ENCODE data around the gene ANO1.
"Not testable (repeated sequence)": the region's sequence is repeated elsewhere in the genome, so short reads cannot be mapped to it uniquely, and the experiment has no call there.

ANO1 gene

DNA sequence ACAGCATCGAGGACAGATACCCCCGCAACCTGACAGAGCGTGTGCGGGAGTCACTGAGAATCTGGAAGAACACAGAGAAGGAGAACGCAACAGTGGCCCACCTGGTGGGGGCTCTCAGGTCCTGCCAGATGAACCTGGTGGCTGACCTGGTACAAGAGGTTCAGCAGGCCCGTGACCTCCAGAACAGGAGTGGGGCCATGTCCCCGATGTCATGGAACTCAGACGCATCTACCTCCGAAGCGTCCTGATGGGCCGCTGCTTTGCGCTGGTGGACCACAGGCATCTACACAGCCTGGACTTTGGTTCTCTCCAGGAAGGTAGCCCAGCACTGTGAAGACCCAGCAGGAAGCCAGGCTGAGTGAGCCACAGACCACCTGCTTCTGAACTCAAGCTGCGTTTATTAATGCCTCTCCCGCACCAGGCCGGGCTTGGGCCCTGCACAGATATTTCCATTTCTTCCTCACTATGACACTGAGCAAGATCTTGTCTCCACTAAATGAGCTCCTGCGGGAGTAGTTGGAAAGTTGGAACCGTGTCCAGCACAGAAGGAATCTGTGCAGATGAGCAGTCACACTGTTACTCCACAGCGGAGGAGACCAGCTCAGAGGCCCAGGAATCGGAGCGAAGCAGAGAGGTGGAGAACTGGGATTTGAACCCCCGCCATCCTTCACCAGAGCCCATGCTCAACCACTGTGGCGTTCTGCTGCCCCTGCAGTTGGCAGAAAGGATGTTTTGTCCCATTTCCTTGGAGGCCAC, 128.3 kb downstream of the ANO1 start:
- Histone ChIP-seq H3K27me3 (ENCODE audit: control insufficient read depth, insufficient read depth, low read length) (no peaks in the 10 kb centered on the region), H3K9ac (ENCODE audit: low read length) (no peak overlapping the region), H3K4me3 (ENCODE audit: low read length) (no peak overlapping the region), H3K36me3 (ENCODE audit: control insufficient read depth, insufficient read depth, low read length) (peaks cover 17% of the 10 kb centered on the region), H3K4me1 (ENCODE audit: control insufficient read depth, insufficient read depth, low read length) (peaks cover 13% of the 10 kb centered on the region), H3K27ac (ENCODE audit: low read depth, low read length) (no peak overlapping the region)

DNA sequence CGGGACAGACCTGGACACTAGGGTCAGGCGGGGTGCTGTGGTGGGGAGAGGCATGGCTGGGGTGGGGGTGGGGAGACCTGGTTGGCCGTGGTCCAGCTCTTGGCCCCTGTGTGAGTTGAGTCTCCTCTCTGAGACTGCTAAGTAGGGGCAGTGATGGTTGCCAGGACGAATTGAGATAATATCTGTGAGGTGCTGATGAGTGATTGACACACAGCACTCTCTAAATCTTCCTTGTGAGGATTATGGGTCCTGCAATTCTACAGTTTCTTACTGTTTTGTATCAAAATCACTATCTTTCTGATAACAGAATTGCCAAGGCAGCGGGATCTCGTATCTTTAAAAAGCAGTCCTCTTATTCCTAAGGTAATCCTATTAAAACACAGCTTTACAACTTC, 128.9 kb downstream of the ANO1 start:
- Histone ChIP-seq H3K36me3 (ENCODE audit: control insufficient read depth, insufficient read depth, low read length) (peaks cover 17% of the 10 kb centered on the region), H3K27me3 (ENCODE audit: control insufficient read depth, insufficient read depth, low read length) (no peaks in the 10 kb centered on the region), H3K4me3 (ENCODE audit: low read length) (no peak overlapping the region), H3K27ac (ENCODE audit: low read depth, low read length) (no peak overlapping the region), H3K9ac (ENCODE audit: low read length) (no peak overlapping the region), H3K4me1 (ENCODE audit: control insufficient read depth, insufficient read depth, low read length) (peaks cover 13% of the 10 kb centered on the region)

DNA sequence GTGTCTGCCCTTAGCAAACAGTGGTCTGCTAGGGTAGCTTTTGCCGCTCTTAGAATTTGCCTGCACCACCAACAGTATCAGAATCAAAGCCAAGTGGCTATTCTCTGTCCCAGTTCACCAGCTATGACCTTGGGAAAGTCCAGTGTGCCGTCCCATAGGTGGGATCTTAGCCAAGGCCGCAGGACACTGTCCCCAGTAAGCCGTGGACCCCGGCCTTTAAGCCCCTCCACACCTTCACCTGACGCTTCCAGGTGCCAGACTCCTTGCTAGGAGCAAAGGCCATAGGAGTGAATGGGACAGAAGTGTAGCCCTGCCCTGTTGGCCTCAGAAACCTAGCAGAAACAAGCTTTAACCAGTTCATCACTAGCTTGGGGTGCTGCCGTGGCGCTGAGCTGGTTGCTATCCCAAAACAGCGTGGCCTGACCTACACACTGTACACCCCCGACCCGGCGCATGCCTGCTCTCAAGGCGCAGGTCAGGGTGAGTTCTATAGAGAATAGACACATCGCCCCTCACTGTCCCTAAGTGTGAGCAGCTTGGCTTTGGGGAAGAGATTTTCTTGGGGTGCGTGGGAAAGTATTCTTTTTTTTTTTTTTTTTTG, 129.5 kb downstream of the ANO1 start:
- Histone ChIP-seq H3K27ac (ENCODE audit: low read depth, low read length) (no peak overlapping the region), H3K36me3 (ENCODE audit: control insufficient read depth, insufficient read depth, low read length) (peaks cover 17% of the 10 kb centered on the region), H3K27me3 (ENCODE audit: control insufficient read depth, insufficient read depth, low read length) (no peaks in the 10 kb centered on the region), H3K4me3 (ENCODE audit: low read length) (no peak overlapping the region), H3K4me1 (ENCODE audit: control insufficient read depth, insufficient read depth, low read length) (peaks cover 13% of the 10 kb centered on the region), H3K9ac (ENCODE audit: low read length) (no peak overlapping the region)

DNA sequence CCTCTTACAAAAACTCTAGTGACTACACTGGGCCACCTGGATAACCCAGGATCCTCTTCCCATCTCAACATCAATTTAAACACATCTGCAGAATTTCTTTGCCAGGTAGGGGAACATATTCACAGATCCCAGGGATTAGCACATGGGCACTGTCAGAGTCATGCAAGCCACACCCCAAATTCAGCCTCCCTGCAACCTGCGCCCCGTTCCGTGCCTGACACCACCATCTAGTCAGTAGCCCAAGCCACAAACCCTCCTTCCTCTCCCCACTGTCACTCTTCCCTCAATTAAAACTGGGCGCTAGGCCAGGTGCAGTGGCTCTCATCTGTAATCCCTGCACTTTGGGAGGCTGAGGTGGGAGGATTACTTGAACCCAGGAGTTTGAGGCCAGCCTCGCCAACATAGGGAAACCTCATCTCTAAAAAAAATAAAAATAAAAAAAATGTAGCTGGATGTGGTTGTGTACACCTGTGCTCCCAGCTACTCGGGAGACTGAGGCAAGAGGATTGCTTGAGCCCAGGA, 131.3 kb downstream of the ANO1 start:
- Histone ChIP-seq H3K27me3 (ENCODE audit: control insufficient read depth, insufficient read depth, low read length) (no peaks in the 10 kb centered on the region), H3K9ac (ENCODE audit: low read length) (no peak overlapping the region), H3K4me3 (ENCODE audit: low read length) (no peak overlapping the region), H3K27ac (ENCODE audit: low read depth, low read length) (no peak overlapping the region), H3K4me1 (ENCODE audit: control insufficient read depth, insufficient read depth, low read length) (peaks cover 6% of the 10 kb centered on the region), H3K36me3 (ENCODE audit: control insufficient read depth, insufficient read depth, low read length) (peaks cover 17% of the 10 kb centered on the region)

GRCh38 chr11:70210051-70210501, 132.0 kb downstream of the ANO1 start:
- H3K27me3 ChIP-seq (ENCODE audit: control insufficient read depth, insufficient read depth, low read length): no peaks in the 10 kb centered on the region
- no peak overlapping the region for H3K4me3 ChIP-seq (ENCODE audit: low read length)
- no peaks in the 10 kb centered on the region for H3K4me1 ChIP-seq (ENCODE audit: control insufficient read depth, insufficient read depth, low read length)
- no peak overlapping the region for H3K27ac ChIP-seq (ENCODE audit: low read depth, low read length)
- H3K36me3 ChIP-seq (ENCODE audit: control insufficient read depth, insufficient read depth, low read length): peaks cover 17% of the 10 kb centered on the region
- H3K9ac ChIP-seq (ENCODE audit: low read length): no peak overlapping the region

DNA sequence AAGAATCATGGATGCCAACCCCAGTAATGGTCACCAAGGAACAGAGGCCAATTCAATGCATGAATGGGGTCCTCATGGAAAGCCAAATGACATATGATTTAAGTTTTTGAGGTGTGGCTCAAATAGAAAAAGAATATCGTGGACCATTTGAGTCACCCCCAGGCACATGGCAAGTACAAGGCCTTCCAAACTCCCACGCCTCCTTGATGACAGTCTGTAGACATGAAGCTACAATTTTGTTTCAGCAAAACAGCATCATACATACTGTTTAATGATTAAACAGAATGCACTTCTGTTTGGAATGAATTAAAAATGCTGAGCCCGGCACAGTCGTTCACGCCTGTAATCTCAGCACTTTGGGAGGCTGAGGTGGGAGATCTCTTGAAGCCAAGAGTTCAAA, 132.4 kb downstream of the ANO1 start:
- H3K27me3 ChIP-seq (ENCODE audit: control insufficient read depth, insufficient read depth, low read length): no peaks in the 10 kb centered on the region
- no peaks in the 10 kb centered on the region for H3K4me1 ChIP-seq (ENCODE audit: control insufficient read depth, insufficient read depth, low read length)
- peaks cover 17% of the 10 kb centered on the region for H3K36me3 ChIP-seq (ENCODE audit: control insufficient read depth, insufficient read depth, low read length)
- no peak overlapping the region for H3K9ac ChIP-seq (ENCODE audit: low read length)
- H3K27ac ChIP-seq (ENCODE audit: low read depth, low read length): no peak overlapping the region
- no peak overlapping the region for H3K4me3 ChIP-seq (ENCODE audit: low read length)

- peaks cover 7% of the 10 kb centered on the region for H3K36me3 ChIP-seq (ENCODE audit: control insufficient read depth, insufficient read depth, low read length)
- H3K4me3 ChIP-seq (ENCODE audit: low read length): no peak overlapping the region
- H3K27ac ChIP-seq (ENCODE audit: low read depth, low read length): no peak overlapping the region
- no peak overlapping the region for H3K9ac ChIP-seq (ENCODE audit: low read length)
- H3K27me3 ChIP-seq (ENCODE audit: control insufficient read depth, insufficient read depth, low read length): no peaks in the 10 kb centered on the region
- H3K4me1 ChIP-seq (ENCODE audit: control insufficient read depth, insufficient read depth, low read length): no peaks in the 10 kb centered on the region
Observed at GRCh38 chr11:70212227-70212811, 134.2 kb downstream of the ANO1 start.

DNA sequence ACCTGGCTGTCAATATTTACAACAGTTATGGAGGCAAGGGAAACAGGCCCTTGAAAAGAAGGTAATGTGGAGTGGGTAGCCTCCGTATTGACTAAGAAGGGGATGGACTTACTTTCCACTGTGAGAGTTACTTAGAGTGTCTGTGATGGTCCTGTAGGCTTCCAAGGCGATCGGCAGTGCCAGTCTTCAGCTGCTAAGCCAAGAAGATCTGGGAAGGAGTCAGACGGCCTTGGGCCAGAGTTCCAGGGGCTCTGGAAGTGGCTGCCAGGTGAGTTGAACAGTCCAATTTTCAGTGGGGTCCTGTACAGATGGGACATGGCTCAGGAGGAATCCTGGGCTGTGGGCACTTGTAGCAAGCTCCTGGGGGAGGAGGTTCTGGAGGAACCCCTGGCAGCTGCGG, 139.3 kb downstream of the ANO1 start:
- not testable (repeated sequence) for H3K27ac ChIP-seq (ENCODE audit: low read depth, low read length); H3K27me3 ChIP-seq (ENCODE audit: control insufficient read depth, insufficient read depth, low read length); H3K9ac ChIP-seq (ENCODE audit: low read length); H3K36me3 ChIP-seq (ENCODE audit: control insufficient read depth, insufficient read depth, low read length); H3K4me3 ChIP-seq (ENCODE audit: low read length); H3K4me1 ChIP-seq (ENCODE audit: control insufficient read depth, insufficient read depth, low read length)

DNA sequence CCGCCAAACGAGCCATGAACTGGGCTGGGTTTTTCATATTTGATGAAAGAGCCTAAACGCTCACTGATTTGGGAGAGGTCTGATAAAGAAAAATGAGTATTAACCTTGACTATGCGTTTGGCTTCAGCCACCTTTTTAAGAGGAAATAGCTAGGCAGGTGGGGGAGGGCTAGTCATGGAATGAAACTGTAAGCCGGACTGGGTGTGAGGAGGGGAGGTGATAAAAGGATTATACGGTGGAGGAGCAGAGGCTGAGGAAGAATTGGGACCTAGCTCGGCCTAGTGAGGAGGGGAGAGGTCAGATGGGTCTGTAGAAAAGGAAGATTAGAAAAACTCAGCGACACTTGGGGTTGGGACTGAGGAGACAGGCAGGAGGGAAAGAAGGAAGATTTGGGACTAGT, 140.0 kb downstream of the ANO1 start:
- H3K27me3 ChIP-seq (ENCODE audit: control insufficient read depth, insufficient read depth, low read length); H3K27ac ChIP-seq (ENCODE audit: low read depth, low read length); H3K4me3 ChIP-seq (ENCODE audit: low read length); H3K9ac ChIP-seq (ENCODE audit: low read length); H3K4me1 ChIP-seq (ENCODE audit: control insufficient read depth, insufficient read depth, low read length); H3K36me3 ChIP-seq (ENCODE audit: control insufficient read depth, insufficient read depth, low read length): not testable (repeated sequence)

- H3K27me3 ChIP-seq (ENCODE audit: control insufficient read depth, insufficient read depth, low read length): no peaks in the 10 kb centered on the region
- H3K4me3 ChIP-seq (ENCODE audit: low read length): no peak overlapping the region
- no peaks in the 10 kb centered on the region for H3K36me3 ChIP-seq (ENCODE audit: control insufficient read depth, insufficient read depth, low read length)
- H3K27ac ChIP-seq (ENCODE audit: low read depth, low read length): no peak overlapping the region
- H3K9ac ChIP-seq (ENCODE audit: low read length): no peak overlapping the region
- no peaks in the 10 kb centered on the region for H3K4me1 ChIP-seq (ENCODE audit: control insufficient read depth, insufficient read depth, low read length)
Observed at GRCh38 chr11:70220136-70220535, 142.0 kb downstream of the ANO1 start.

DNA sequence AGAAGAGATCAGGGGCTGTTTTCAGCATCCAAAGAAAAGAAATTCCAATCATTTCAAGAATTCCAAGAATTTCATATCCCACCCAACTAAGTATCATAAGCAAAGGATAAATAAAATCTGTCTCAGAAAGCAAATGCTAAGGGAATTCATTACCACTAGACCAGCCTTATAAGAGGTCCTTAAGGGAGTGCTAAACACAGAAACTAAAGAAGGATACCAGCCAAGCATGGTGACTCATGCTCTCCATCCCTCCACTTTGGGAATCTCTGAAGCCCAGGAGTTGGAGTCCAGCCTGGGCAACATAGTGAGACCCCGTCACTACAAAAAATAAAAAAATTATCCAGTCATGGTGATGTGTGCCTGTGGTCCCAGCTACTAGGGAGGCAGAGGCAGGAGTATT, 142.8 kb downstream of the ANO1 start:
- no peaks in the 10 kb centered on the region for H3K36me3 ChIP-seq (ENCODE audit: control insufficient read depth, insufficient read depth, low read length)
- H3K4me3 ChIP-seq (ENCODE audit: low read length): no peak overlapping the region
- H3K27ac ChIP-seq (ENCODE audit: low read depth, low read length): no peak overlapping the region
- H3K9ac ChIP-seq (ENCODE audit: low read length): no peak overlapping the region
- no peaks in the 10 kb centered on the region for H3K4me1 ChIP-seq (ENCODE audit: control insufficient read depth, insufficient read depth, low read length)
- no peaks in the 10 kb centered on the region for H3K27me3 ChIP-seq (ENCODE audit: control insufficient read depth, insufficient read depth, low read length)

- no peak overlapping the region for H3K9ac ChIP-seq (ENCODE audit: low read length)
Observed at GRCh38 chr11:70225681-70226177, 147.6 kb downstream of the ANO1 start.

More at GRCh38 chr11:70225681-70226177, 147.6 kb downstream of the ANO1 start:
- Histone ChIP-seq H3K27me3 (ENCODE audit: control insufficient read depth, insufficient read depth, low read length) (no peaks in the 10 kb centered on the region), H3K4me3 (ENCODE audit: low read length) (no peak overlapping the region), H3K36me3 (ENCODE audit: control insufficient read depth, insufficient read depth, low read length) (no peaks in the 10 kb centered on the region), H3K27ac (ENCODE audit: low read depth, low read length) (no peak overlapping the region), H3K4me1 (ENCODE audit: control insufficient read depth, insufficient read depth, low read length) (no peaks in the 10 kb centered on the region)

Measured in rectal smooth muscle tissue (tissue), 1 donor.